PC-9 (cell line): ENCODE results near the gene PRR5L. TPM values are rescaled to one million over a fixed set of nuclear protein-coding genes. Genes with fewer than 3 reads are reported as not detected.

Experiments
- BruUV-seq: library from RNA; stranded (reverse); fragments of 400-500 nt; replicated peaks from 2 replicates; lab custom pipeline; 2021; lab: Mats Ljungman, UMichigan
- CTCF ChIA-PET: fragments of 300-600 bp; sonication (Branson Sonifier 250); formaldehyde crosslinking; loops from one replicate; lab custom pipeline; 2022; ENCODE audit warnings: antibody characterized with exemption; lab: Charles Lee
- POLR2A ChIA-PET: fragments of 300-600 bp; sonication (Branson Sonifier 250); formaldehyde crosslinking; loops from one replicate; lab custom pipeline; 2022; ENCODE audit warnings: antibody characterized with exemption; ENCODE audit not compliant: unreplicated experiment; lab: Charles Lee
- DNase-seq, 2 experiments: peaks; one replicate each; pipeline versions ENCODE4 v3.0.0 to v3.0.0-alpha.2; 2015 to 2022; ENCODE audit warnings: mixed read lengths in 1 of 2
- H2AFZ ChIP-seq: fragments of 200-600 bp; sonication (generic); 2 replicates; pipeline ENCODE4 v1.8.1; 2017; ENCODE audit warnings: antibody characterized with exemption
- H3F3A ChIP-seq: fragments of 200-600 bp; sonication (generic); 2 replicates; pipeline ENCODE4 v1.8.1; 2017; ENCODE audit warnings: antibody characterized with exemption, mild to moderate bottlenecking, low read depth; ENCODE audit not compliant: insufficient read depth
- H3K27ac ChIP-seq: fragments of 200-600 bp; sonication (generic); 2 replicates; pipeline ENCODE4 v1.6.1; 2016; ENCODE audit warnings: mixed run types
- H3K27me3 ChIP-seq: fragments of 200-600 bp; sonication (generic); 2 replicates; pipeline ENCODE4 v1.6.1; 2016; ENCODE audit warnings: low read depth, mixed run types; ENCODE audit not compliant: insufficient read depth
- H3K36me3 ChIP-seq: fragments of 200-600 bp; sonication (generic); 2 replicates; pipeline ENCODE4 v1.6.1; 2016; ENCODE audit warnings: low read depth, mixed run types
- H3K4me1 ChIP-seq: fragments of 200-600 bp; sonication (generic); replicated peaks from 2 replicates; pipeline ENCODE4 v1.6.1; 2016; ENCODE audit warnings: mixed run types; ENCODE audit not compliant: insufficient read depth
- H3K4me2 ChIP-seq: fragments of 200-600 bp; sonication (generic); 2 replicates; pipeline ENCODE4 v1.6.1; 2017; ENCODE audit warnings: mixed run types
- H3K4me3 ChIP-seq: fragments of 200-600 bp; sonication (generic); 2 replicates; pipeline ENCODE4 v1.6.1; 2016; ENCODE audit warnings: mixed run types
- H3K79me2 ChIP-seq: fragments of 200-600 bp; sonication (generic); 2 replicates; pipeline ENCODE4 v1.6.1; 2017; ENCODE audit warnings: low read depth, mixed run types
- H3K9me2 ChIP-seq: fragments of 200-600 bp; sonication (generic); 2 replicates; pipeline ENCODE4 v1.8.1; 2017; ENCODE audit warnings: mild to moderate bottlenecking; ENCODE audit not compliant: insufficient read depth
- H3K9me3 ChIP-seq: fragments of 200-600 bp; sonication (generic); 2 replicates; pipeline ENCODE4 v1.8.1; 2016; ENCODE audit warnings: low read depth; ENCODE audit not compliant: insufficient read depth
- H4K20me1 ChIP-seq: fragments of 200-600 bp; sonication (generic); 2 replicates; pipeline ENCODE4 v1.8.1; 2017; ENCODE audit not compliant: insufficient read depth
- EZH2 ChIP-seq: fragments of 200-600 bp; sonication (generic); IDR thresholded peaks from 2 replicates; pipeline ENCODE4 v1.8.0; 2017; ENCODE audit warnings: antibody characterized with exemption, low read depth
- intact Hi-C: fragments of 100-400 bp; cut with micrococcal nuclease; formaldehyde crosslinking; loops from one replicate; pipeline ENCODE4 v1.10.0; 2022; ENCODE audit not compliant: unreplicated experiment
- total RNA-seq: library from RNA; stranded (reverse); gene quantifications from 2 replicates; pipeline ENCODE4 v1.2.3, GENCODE V29; 2021
- TF ChIP-seq, protein P1 (sequence below): fragments of 200-600 bp; sonication (generic); conservative IDR thresholded peaks from 2 replicates; pipeline ENCODE4 v1.6.1; 2017; ENCODE audit warnings: mixed run types, antibody characterized with exemption, mild to moderate bottlenecking, moderate library complexity

The PRR5L gene
- total RNA-seq, 1 experiment from 2014 or later = 5.1 TPM

DNA sequence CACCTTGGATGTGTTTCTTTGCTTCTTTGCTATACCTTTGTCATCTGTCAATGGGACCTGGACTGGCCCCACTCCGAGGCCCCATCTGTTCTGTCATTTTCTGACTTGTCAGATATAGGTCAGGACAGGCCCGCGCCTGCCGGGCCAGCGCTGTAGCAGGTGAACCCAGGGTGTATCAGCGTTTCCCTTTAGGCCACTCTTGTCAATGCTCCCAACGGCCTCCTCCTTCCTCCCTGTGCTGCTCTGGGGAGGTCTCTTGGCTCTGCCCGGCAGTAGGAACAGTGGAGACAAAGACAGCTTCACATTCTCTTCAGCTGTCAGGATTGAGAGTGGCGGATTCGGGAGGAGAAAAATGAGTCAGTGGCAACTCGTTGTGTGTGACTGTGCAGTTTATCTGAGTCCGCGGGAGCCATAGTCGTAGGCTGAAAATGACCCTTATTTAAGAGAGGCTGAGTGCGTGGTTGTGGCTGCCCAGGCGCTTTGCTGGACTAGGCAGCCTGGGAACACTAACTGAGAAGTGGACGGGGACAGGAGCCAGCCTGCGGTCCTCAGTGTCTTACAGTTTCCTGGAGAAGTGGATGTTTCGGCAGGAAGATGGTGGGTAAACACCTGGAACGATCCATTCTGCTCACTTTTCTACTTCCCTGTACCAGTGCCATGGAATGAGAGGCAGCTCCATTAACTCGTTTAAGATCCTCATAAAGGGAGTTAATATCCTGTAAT, 102.3 kb downstream of the PRR5L start:
- Histone ChIP-seq H3K4me1 (no peaks in the 10 kb centered on the region), H3F3A (no peaks in the 10 kb centered on the region), H2AFZ (no peak overlapping the region), H4K20me1 (no peaks in the 10 kb centered on the region), H3K9me3 (no peaks in the 10 kb centered on the region), H3K27ac (no peak overlapping the region), H3K9me2 (no peaks in the 10 kb centered on the region), H3K79me2 (no peaks in the 10 kb centered on the region), H3K4me2 (no peak overlapping the region), H3K27me3 (no peaks in the 10 kb centered on the region), H3K36me3 (no peaks in the 10 kb centered on the region), H3K4me3 (no peak overlapping the region)
- ChIA-PET CTCF (no interaction called here), POLR2A (no interaction called here)
- BruUV-seq = no TSS peak
- DNase-seq = no peak
- no peak for TF ChIP-seq EZH2
- TF ChIP-seq, protein P1, sequence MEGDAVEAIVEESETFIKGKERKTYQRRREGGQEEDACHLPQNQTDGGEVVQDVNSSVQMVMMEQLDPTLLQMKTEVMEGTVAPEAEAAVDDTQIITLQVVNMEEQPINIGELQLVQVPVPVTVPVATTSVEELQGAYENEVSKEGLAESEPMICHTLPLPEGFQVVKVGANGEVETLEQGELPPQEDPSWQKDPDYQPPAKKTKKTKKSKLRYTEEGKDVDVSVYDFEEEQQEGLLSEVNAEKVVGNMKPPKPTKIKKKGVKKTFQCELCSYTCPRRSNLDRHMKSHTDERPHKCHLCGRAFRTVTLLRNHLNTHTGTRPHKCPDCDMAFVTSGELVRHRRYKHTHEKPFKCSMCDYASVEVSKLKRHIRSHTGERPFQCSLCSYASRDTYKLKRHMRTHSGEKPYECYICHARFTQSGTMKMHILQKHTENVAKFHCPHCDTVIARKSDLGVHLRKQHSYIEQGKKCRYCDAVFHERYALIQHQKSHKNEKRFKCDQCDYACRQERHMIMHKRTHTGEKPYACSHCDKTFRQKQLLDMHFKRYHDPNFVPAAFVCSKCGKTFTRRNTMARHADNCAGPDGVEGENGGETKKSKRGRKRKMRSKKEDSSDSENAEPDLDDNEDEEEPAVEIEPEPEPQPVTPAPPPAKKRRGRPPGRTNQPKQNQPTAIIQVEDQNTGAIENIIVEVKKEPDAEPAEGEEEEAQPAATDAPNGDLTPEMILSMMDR = no peak
- intact Hi-C loops = no loop called here

DNA sequence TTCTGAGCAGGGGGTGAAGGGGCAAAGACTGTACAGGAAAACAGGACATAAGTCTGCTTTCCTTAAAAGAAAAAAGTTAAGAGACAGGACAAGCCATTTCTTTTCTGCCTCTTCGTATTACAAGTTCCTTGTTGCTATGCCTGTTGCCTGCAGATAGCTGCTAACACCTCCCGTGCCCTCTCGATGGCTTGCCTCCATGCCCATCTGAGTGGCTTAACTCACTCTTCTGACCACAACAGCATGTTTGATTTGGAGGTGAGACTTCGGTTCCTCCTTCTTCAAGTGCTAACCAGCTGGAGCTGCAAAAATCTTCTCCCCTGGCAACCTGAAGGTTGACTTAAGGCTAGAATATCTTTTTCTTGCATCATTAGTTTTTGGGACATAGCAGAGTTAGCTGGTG, 103.1 kb downstream of the PRR5L start:
- intact Hi-C loops = no loop called here
- no peak overlapping the region for H3K4me3 ChIP-seq
- H3K9me3 ChIP-seq = no peaks in the 10 kb centered on the region
- H3K79me2 ChIP-seq = no peaks in the 10 kb centered on the region
- H3K4me2 ChIP-seq = no peak overlapping the region
- ChIA-PET POLR2A (no interaction called here), CTCF (no interaction called here)
- H4K20me1 ChIP-seq = no peaks in the 10 kb centered on the region
- H3K27ac ChIP-seq = no peak overlapping the region
- H3K9me2 ChIP-seq = no peaks in the 10 kb centered on the region
- H3K4me1 ChIP-seq = no peaks in the 10 kb centered on the region
- BruUV-seq = no TSS peak
- H2AFZ ChIP-seq = no peak overlapping the region
- DNase-seq = no peak
- TF ChIP-seq, protein P1 = no peak
- TF ChIP-seq EZH2 = no peak
- H3K27me3 ChIP-seq = no peaks in the 10 kb centered on the region
- H3F3A ChIP-seq = no peaks in the 10 kb centered on the region
- H3K36me3 ChIP-seq = no peaks in the 10 kb centered on the region

DNA sequence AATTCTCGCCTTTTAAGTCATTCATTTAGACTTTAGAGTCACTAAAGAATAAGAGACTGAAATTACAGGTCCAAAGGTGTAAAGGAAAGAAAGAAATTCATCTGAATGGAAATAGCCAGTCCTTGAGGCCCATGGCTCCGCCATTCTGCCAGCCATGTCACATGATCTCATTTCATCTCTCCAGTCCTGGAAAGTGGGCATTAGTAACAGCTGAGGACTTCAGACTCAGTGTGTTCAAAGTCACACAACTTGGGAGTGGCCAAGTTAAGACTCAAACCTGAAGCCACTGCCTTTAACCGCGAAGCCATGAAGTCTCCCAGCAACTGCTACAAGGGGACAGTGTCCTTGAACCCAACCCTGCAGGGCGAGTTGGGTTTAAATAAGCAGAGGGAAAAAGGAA, 103.7 kb downstream of the PRR5L start:
- Histone ChIP-seq H3K9me2 (no peaks in the 10 kb centered on the region), H2AFZ (no peak overlapping the region), H3K4me3 (no peak overlapping the region), H3K27ac (no peak overlapping the region), H4K20me1 (no peaks in the 10 kb centered on the region), H3K79me2 (no peaks in the 10 kb centered on the region), H3F3A (no peaks in the 10 kb centered on the region), H3K9me3 (no peaks in the 10 kb centered on the region), H3K4me2 (no peak overlapping the region), H3K4me1 (no peaks in the 10 kb centered on the region), H3K27me3 (no peaks in the 10 kb centered on the region), H3K36me3 (no peaks in the 10 kb centered on the region)
- DNase-seq = no peak
- no TSS peak for BruUV-seq
- ChIA-PET POLR2A (no interaction called here), CTCF (no interaction called here)
- intact Hi-C loops = no loop called here
- TF ChIP-seq EZH2 = no peak
- TF ChIP-seq, protein P1 = no peak
